ENCODE data around the gene AMIGO1. TPM values are rescaled to one million over a fixed set of nuclear protein-coding genes. Genes with fewer than 3 reads are reported as not detected.

AMIGO1 gene
- total RNA-seq, 1 experiment from 2014 or later: 2.7 TPM

DNA sequence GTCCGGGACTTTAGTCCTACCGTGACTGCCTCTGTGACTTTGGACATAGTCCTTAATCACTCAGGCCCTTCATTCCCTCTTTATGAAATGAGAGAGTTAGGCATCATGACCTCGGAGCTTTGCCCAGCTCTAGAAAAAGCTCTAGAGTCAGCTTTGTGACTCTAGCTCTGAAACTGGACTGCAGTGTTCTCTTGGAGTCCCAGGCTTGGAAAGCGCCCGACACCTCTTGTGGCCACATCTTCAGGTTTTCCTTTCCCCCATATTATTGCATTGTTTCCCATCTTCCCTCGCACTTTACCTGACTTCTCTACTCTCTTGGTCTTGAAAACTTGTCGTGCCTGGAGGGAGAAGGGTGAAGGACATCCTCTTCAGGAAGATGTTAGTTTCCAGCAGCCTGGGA is 12.5 kb upstream of the AMIGO1 start:
- no peaks in the 10 kb centered on the region for H3K9me2 ChIP-seq (replicated peaks; ENCODE audit: low read length)
- DNase-seq (no peak), ATAC-seq (no peak)
- no peaks in the 10 kb centered on the region for H3K9me3 ChIP-seq (ENCODE audit: low read length)
- H3K4me3 ChIP-seq (ENCODE audit: low read length): no peak overlapping the region
- ChIA-PET POLR2A (ENCODE audit: unreplicated experiment) (no interaction called here), CTCF (no interaction called here)
- intact Hi-C loops (cut with micrococcal nuclease): no loop called here
- H2AFZ ChIP-seq (ENCODE audit: low read length): no peak overlapping the region
- H4K20me1 ChIP-seq (ENCODE audit: low read length): no peaks in the 10 kb centered on the region
- H3K9ac ChIP-seq (ENCODE audit: low read length): no peak overlapping the region
- no peaks in the 10 kb centered on the region for H3K36me3 ChIP-seq (ENCODE audit: low read depth, low read length)
- no peak overlapping the region for H3K27ac ChIP-seq (ENCODE audit: low read length)
- no peaks in the 10 kb centered on the region for H3F3A ChIP-seq (ENCODE audit: low read length, unreplicated experiment)
- TF ChIP-seq EZH2 (IDR thresholded peaks at IDR 0.05; ENCODE audit: low read length, unreplicated experiment): no peak
- no peak for TF ChIP-seq EZH2phosphoT487 (IDR thresholded peaks at IDR 0.05; ENCODE audit: borderline replicate concordance, low read length)
- 0 out of 2 replicates have a peak, but pooled peaks cover 7% of the 10 kb centered on the region for H3K27me3 ChIP-seq (ENCODE audit: low read length)
- H3K4me1 ChIP-seq (ENCODE audit: insufficient read depth, low read length): no peaks in the 10 kb centered on the region
- H3K4me2 ChIP-seq (ENCODE audit: low read length): no peak overlapping the region
- no TSS peak for BruUV-seq (replicated peaks)
- no peaks in the 10 kb centered on the region for H3K79me2 ChIP-seq (ENCODE audit: low read length)

DNA sequence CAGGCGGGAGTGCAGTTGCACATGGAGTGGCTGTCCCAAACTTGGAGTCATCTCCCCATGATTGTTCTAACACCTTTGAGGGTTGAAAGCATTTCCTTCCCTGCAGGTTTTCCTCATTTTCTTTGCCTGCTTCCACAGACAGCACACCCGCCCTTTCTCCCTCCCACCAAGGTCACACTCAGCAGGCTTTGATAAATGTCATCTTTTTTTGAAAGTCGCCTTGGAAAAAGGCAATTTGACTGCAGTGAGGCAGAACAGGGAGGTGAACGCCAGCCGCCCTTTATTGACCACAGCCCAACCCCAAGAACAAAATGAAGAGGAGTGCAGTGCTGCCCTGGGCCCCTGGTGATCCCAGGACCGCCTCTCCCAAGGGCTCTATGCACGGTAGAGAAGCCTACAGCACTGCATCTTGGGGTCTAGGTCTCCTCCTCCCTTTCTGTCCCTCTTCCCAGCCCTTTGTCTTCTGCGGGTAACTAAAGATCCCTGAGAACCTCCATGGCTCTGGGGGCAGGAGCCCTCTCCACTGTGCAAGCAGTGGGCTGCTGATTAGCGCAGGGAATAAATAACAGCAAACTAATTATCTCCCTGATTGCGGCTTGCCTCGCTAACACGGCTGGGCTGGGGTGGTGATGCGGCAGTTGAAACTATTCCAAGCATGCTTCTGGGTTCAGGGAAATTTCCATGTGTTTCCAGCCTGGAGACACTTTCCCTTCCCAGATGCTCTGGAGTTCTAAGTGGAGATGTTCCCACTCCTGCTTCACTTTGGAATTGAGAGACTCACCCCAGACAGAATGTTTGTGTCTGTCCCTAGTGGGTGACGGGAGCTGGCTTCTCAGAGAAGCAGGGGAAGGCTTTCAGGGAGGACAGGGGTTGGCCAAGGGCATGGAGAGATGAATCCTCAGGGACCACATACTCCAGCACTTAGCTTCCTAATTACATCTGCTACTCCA is 11.8 kb upstream of the AMIGO1 start:
- H3K27me3 ChIP-seq (ENCODE audit: low read length): no peaks in the 10 kb centered on the region
- ATAC-seq (no peak), DNase-seq (no peak)
- TF ChIP-seq EZH2 (IDR thresholded peaks at IDR 0.05; ENCODE audit: low read length, unreplicated experiment) (no peak), EZH2phosphoT487 (IDR thresholded peaks at IDR 0.05; ENCODE audit: borderline replicate concordance, low read length) (no peak)
- TF ChIP-seq, protein P1, sequence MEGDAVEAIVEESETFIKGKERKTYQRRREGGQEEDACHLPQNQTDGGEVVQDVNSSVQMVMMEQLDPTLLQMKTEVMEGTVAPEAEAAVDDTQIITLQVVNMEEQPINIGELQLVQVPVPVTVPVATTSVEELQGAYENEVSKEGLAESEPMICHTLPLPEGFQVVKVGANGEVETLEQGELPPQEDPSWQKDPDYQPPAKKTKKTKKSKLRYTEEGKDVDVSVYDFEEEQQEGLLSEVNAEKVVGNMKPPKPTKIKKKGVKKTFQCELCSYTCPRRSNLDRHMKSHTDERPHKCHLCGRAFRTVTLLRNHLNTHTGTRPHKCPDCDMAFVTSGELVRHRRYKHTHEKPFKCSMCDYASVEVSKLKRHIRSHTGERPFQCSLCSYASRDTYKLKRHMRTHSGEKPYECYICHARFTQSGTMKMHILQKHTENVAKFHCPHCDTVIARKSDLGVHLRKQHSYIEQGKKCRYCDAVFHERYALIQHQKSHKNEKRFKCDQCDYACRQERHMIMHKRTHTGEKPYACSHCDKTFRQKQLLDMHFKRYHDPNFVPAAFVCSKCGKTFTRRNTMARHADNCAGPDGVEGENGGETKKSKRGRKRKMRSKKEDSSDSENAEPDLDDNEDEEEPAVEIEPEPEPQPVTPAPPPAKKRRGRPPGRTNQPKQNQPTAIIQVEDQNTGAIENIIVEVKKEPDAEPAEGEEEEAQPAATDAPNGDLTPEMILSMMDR (conservative IDR thresholded peaks at IDR 0.05; ENCODE audit: low read depth, low read length): no peak
- no peak overlapping the region for H3K9ac ChIP-seq (ENCODE audit: low read length)
- H3K9me3 ChIP-seq (ENCODE audit: low read length): no peaks in the 10 kb centered on the region
- no peaks in the 10 kb centered on the region for H4K20me1 ChIP-seq (ENCODE audit: low read length)
- H3K79me2 ChIP-seq (ENCODE audit: low read length): no peaks in the 10 kb centered on the region
- H3K9me2 ChIP-seq (replicated peaks; ENCODE audit: low read length): no peaks in the 10 kb centered on the region
- no peak overlapping the region for H2AFZ ChIP-seq (ENCODE audit: low read length)
- intact Hi-C loops (cut with micrococcal nuclease): no loop called here
- H3K27ac ChIP-seq (ENCODE audit: low read length): no peak overlapping the region
- POLR2A ChIA-PET (ENCODE audit: unreplicated experiment): no interaction called here
- no peak overlapping the region for H3K4me2 ChIP-seq (ENCODE audit: low read length)
- no peak overlapping the region for H3K4me3 ChIP-seq (ENCODE audit: low read length)
- no peaks in the 10 kb centered on the region for H3K36me3 ChIP-seq (ENCODE audit: low read depth, low read length)
- CTCF ChIA-PET: no interaction called here
- no peaks in the 10 kb centered on the region for H3K4me1 ChIP-seq (ENCODE audit: insufficient read depth, low read length)
- H3F3A ChIP-seq (ENCODE audit: low read length, unreplicated experiment): no peaks in the 10 kb centered on the region
- no TSS peak for BruUV-seq (replicated peaks)

DNA sequence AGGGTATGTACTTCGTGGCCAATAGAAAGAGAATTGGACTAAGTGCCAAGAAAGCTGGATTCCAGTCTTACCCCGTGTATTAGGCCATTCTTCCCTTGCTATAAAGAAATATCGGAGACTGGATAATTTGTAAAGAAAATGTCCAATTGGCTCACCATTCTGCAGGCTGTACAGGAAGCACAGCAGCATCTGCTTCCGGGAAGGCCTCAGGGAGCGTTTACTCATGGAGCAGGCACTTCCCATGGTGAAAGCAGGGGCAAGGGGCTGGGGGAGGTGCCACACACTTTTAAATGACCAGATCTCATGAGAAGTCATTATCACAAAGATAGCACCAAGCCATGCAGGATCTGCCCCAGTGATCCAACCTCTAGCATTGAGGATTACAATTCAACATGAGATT is 7.8 kb upstream of the AMIGO1 start:
- no peak for TF ChIP-seq EZH2 (IDR thresholded peaks at IDR 0.05; ENCODE audit: low read length, unreplicated experiment)
- TF ChIP-seq, protein P1 (conservative IDR thresholded peaks at IDR 0.05; ENCODE audit: low read depth, low read length): no peak
- TF ChIP-seq EZH2phosphoT487 (IDR thresholded peaks at IDR 0.05; ENCODE audit: borderline replicate concordance, low read length): no peak

More for the DNA sequence above, 7.8 kb upstream of the AMIGO1 start:
- ATAC-seq (no peak), DNase-seq (no peak)
- POLR2A ChIA-PET (ENCODE audit: unreplicated experiment): no interaction called here
- H3K4me1 ChIP-seq (ENCODE audit: insufficient read depth, low read length): no peaks in the 10 kb centered on the region
- no peak overlapping the region for H3K27ac ChIP-seq (ENCODE audit: low read length)
- BruUV-seq (replicated peaks): no TSS peak
- intact Hi-C loops (cut with micrococcal nuclease): no loop called here
- no peak overlapping the region for H3K9ac ChIP-seq (ENCODE audit: low read length)
- no peaks in the 10 kb centered on the region for H3K9me2 ChIP-seq (replicated peaks; ENCODE audit: low read length)
- no peaks in the 10 kb centered on the region for H4K20me1 ChIP-seq (ENCODE audit: low read length)
- H3K36me3 ChIP-seq (ENCODE audit: low read depth, low read length): no peaks in the 10 kb centered on the region
- H3K27me3 ChIP-seq (ENCODE audit: low read length): no peaks in the 10 kb centered on the region
- H3F3A ChIP-seq (ENCODE audit: low read length, unreplicated experiment): no peaks in the 10 kb centered on the region
- H3K4me2 ChIP-seq (ENCODE audit: low read length): no peak overlapping the region
- H3K4me3 ChIP-seq (ENCODE audit: low read length): no peak overlapping the region
- CTCF ChIA-PET: no interaction called here
- no peaks in the 10 kb centered on the region for H3K79me2 ChIP-seq (ENCODE audit: low read length)
- no peaks in the 10 kb centered on the region for H3K9me3 ChIP-seq (ENCODE audit: low read length)
- H2AFZ ChIP-seq (ENCODE audit: low read length): no peak overlapping the region
